GM12878 (cell line): ENCODE results near the gene SWI5. TPM values are rescaled to one million over a fixed set of nuclear protein-coding genes. Genes with fewer than 3 reads are reported as not detected.

Experiments used
- ATAC-seq: fragments of 200-7000 bp; cut with Tn5 transposase; 3 replicates; pipeline ENCODE4 v1.9.1; 2020; ENCODE audit warnings: mild to moderate bottlenecking, moderate library complexity
- BruUV-seq: library from RNA; stranded (reverse); fragments of 400-500 nt; replicated peaks from 2 replicates; lab custom pipeline; 2021; lab: Mats Ljungman, UMichigan
- CTCF ChIA-PET: fragments of 300-600 bp; sonication (Branson Sonifier 250); formaldehyde crosslinking; extraction: SDS; loops from one replicate; lab custom pipeline; 2021; ENCODE audit warnings: inconsistent platforms; lab: Yijun Ruan, JAX
- POLR2A ChIA-PET: fragments of 350-600 bp; formaldehyde crosslinking; extraction: SDS; loops from one replicate; lab custom pipeline; 2021; ENCODE audit warnings: inconsistent platforms; lab: Charles Lee
- RAD21 ChIA-PET: fragments of 300-600 bp; sonication (Branson Sonifier 250); formaldehyde crosslinking; loops from one replicate; lab custom pipeline; 2023; ENCODE audit warnings: antibody characterized with exemption; ENCODE audit not compliant: unreplicated experiment; lab: Charles Lee
- SMC1A ChIA-PET: fragments of 300-600 bp; sonication (Branson Sonifier 250); formaldehyde crosslinking; loops from one replicate; lab custom pipeline; 2023; ENCODE audit not compliant: unreplicated experiment, uncharacterized antibody; lab: Charles Lee
- DNase-seq: peaks from one replicate; pipeline ENCODE4 v3.0.0-alpha.2; 2011; ENCODE audit warnings: low read depth, low spot score
- FAIRE-seq: peaks from 3 replicates; lab custom pipeline; 2011; peaks lifted over from hg19 to GRCh38; lab: Jason Lieb, UNC
- H2AFZ ChIP-seq: 2 replicates; pipeline ENCODE4 v1.6.0; 2011; ENCODE audit warnings: low read depth, low read length, control low read depth; ENCODE audit not compliant: control insufficient read depth
- H3K27ac ChIP-seq: 2 replicates; pipeline ENCODE4 v1.5.1; 2011; ENCODE audit warnings: control low read depth; ENCODE audit not compliant: control insufficient read depth, insufficient read depth
- H3K27me3 ChIP-seq, 2 experiments: replicated peaks in 1 of 2; 2 replicates each; pipeline versions ENCODE4 v1.6.0 to v1.6.1; 2011; ENCODE audit warnings: low read length in 1 of 2; ENCODE audit not compliant: control insufficient read depth in 2 of 2, insufficient read depth in 2 of 2
- H3K36me3 ChIP-seq, 2 experiments: 2 replicates each; pipeline ENCODE4 v1.5.1; 2011; ENCODE audit warnings: low read length in 1 of 2; ENCODE audit not compliant: control insufficient read depth in 2 of 2, insufficient read depth in 2 of 2
- H3K4me1 ChIP-seq: 2 replicates; pipeline ENCODE4 v1.6.1; 2011; ENCODE audit warnings: mild to moderate bottlenecking, low read length, moderate library complexity, mixed read lengths; ENCODE audit not compliant: control insufficient read depth, insufficient read depth
- H3K4me2 ChIP-seq: 2 replicates; pipeline ENCODE4 v1.6.0; 2011; ENCODE audit warnings: control low read depth; ENCODE audit not compliant: control insufficient read depth, insufficient read depth
- H3K4me3 ChIP-seq: fragments of 200-600 bp; sonication (generic); 2 replicates; pipeline ENCODE4 v1.5.1; 2016
- H3K79me2 ChIP-seq: 2 replicates; pipeline ENCODE4 v1.6.0; 2011; ENCODE audit warnings: low read length; ENCODE audit not compliant: control insufficient read depth, insufficient read depth
- H3K9ac ChIP-seq: 2 replicates; pipeline ENCODE4 v1.8.0; 2011; ENCODE audit warnings: low read length, control low read depth, mixed read lengths; ENCODE audit not compliant: control insufficient read depth, insufficient read depth
- H3K9me3 ChIP-seq: replicated peaks from 3 replicates; pipeline ENCODE4 v1.5.1; 2011; ENCODE audit warnings: mild to moderate bottlenecking, low read length; ENCODE audit not compliant: control insufficient read depth, insufficient read depth
- H4K20me1 ChIP-seq: 2 replicates; pipeline ENCODE4 v1.6.0; 2011; ENCODE audit not compliant: control insufficient read depth, insufficient read depth
- ASH2L ChIP-seq: fragments of 300-600, 200-600 bp; sonication (generic); IDR thresholded peaks from 2 replicates; pipeline ENCODE4 v1.6.1; 2017; ENCODE audit warnings: low read depth, mild to moderate bottlenecking, borderline replicate concordance
- CHD2 ChIP-seq: IDR thresholded peaks from 2 replicates; pipeline ENCODE4 v1.6.1; 2011; ENCODE audit warnings: low read depth, low read length, improper control_type of control experiment, borderline replicate concordance
- HDAC2 ChIP-seq: fragments of 200-600 bp; sonication (generic); IDR thresholded peaks from 2 replicates; pipeline ENCODE4 v1.6.1; 2017
- JUNB ChIP-seq: IDR thresholded peaks from 2 replicates; pipeline ENCODE4 v1.6.1; 2016; ENCODE audit warnings: antibody characterized with exemption, mild to moderate bottlenecking
- RB1 ChIP-seq: fragments of 450-650 bp; formaldehyde crosslinking; IDR thresholded peaks from 2 replicates; pipeline ENCODE4 v1.6.1; 2017; ENCODE audit warnings: mild to moderate bottlenecking, borderline replicate concordance
- SPI1 ChIP-seq: IDR thresholded peaks from 2 replicates; pipeline ENCODE4 v1.6.1; 2011; ENCODE audit warnings: low read depth, mild to moderate bottlenecking, low read length, moderate library complexity, borderline replicate concordance; ENCODE audit not compliant: insufficient read depth
- ZBTB40 ChIP-seq: fragments of 450-650 bp; IDR thresholded peaks from 2 replicates; pipeline ENCODE4 v1.6.1; 2016; ENCODE audit warnings: mild to moderate bottlenecking, moderate library complexity, borderline replicate concordance
- WGBS: methylation state at CpG from one replicate; pipeline ENCODE4 v1.1.6; 2016; ENCODE audit warnings: low lambda C conversion rate; ENCODE audit not compliant: insufficient replicate concordance, insufficient coverage; ENCODE audit errors: missing lambda C conversion rate; 5-methylcytosine and 5-hydroxymethylcytosine counted together
- in situ Hi-C: fragments of 300-500 bp; cut with MboI; formaldehyde crosslinking; loops from 9 replicates; pipeline ENCODE4 v1.14.3; 2018; ENCODE audit warnings: mixed read lengths
- intact Hi-C: fragments of 100-400 bp; cut with micrococcal nuclease; formaldehyde crosslinking; loops from one replicate; pipeline ENCODE4 v1.14.2; 2022; ENCODE audit not compliant: unreplicated experiment
- polyA plus RNA-seq, 11 experiments: library from polyadenylated mRNA; depleted of rRNA in 4 of 11; unstranded in 6 of 11; stranded (reverse) in 5 of 11; fragments of >200 nt; fragmentation: Nextera tagmentation in 4 of 11; fragmentation: Illumina TruSeq in 1 of 11; extraction: Ambion mirVana in 4 of 11; extraction: Trizol in 1 of 11; gene quantifications; 1 replicate in 1 of 11; 2 replicates in 10 of 11; pipeline versions ENCODE4 v1.2.1 to v1.2.3, GENCODE V29; 2011 to 2016; ENCODE audit warnings: inconsistent platforms in 2 of 11, missing spikeins in 2 of 11, low read depth in 1 of 11
- total RNA-seq, 4 experiments: library from RNA; depleted of rRNA in 3 of 4; stranded (reverse); fragments of >200 nt in 3 of 4; fragmentation: Illumina TruSeq in 1 of 4; extraction: Trizol in 1 of 4; gene quantifications; 2 replicates each; pipeline versions ENCODE4 v1.2.1 to v1.2.3, GENCODE V29; 2013 to 2021

Gene SWI5
- total and polyA plus RNA-seq, 10 of the 15 experiments (the other 5 are each of a cell fraction or from before 2014, with no cell fraction given), result 13.3 to 36.2 (median 18.1) TPM

DNA sequence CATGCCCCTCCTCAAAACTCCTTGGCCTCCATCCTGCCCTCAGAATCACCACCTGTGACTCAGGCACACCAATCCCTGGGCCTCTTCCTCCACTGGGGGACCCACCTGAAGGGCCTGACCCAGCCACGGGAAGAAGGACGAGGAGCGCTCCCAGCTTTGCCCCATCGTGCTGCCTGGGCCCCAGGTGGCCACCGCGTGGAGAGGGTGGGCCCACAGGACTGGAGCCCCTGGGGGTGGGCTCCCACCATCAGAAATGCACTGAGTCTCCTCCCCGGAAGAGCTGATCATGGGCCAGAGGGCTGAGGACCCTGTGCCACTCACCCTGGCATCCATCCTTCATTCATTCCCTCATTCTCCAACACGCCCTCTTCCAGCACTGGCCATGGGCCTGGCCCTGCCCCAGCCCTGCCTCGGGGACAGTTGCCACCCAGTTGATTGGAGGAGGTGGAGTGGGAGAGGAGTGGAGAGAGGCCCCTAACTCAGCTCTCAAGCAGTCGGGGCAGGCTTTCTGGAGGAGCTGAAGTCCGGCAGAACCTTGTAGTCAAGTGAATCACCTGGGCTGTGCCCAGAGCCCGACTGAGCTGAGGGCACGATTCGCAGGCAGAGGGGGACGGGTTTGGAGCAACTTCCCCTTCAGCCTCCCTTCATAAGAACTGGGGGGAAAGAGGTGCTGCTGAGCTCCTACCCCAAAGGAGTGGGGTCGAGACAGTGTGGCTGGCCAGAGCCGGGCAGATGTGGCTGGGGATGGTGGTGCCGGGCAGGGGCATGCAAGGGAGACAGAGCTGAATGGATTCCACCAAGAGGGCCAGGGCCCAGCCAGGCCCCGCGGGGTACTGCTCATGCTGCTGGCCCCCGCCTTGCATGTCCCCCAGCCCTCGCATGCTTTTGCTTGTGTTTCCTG lies 43.3 kb upstream of the SWI5 start:
- Histone ChIP-seq H4K20me1 (no peaks in the 10 kb centered on the region), H2AFZ (no peak overlapping the region), H3K4me1 (no peaks in the 10 kb centered on the region), H3K4me3 (no peak overlapping the region), H3K9me3 (no peaks in the 10 kb centered on the region), H3K9ac (no peak overlapping the region), H3K4me2 (no peak overlapping the region), H3K79me2 (no peaks in the 10 kb centered on the region), H3K27me3 (peaks cover 0 to 2% of the 10 kb centered on the region in 2 experiments; a peak in 1 of 4 replicates), H3K36me3 (no peaks in the 10 kb centered on the region), H3K27ac (no peak overlapping the region)
- intact Hi-C loops (no loop called here), in situ Hi-C loops (no loop called here)
- ChIA-PET RAD21 (no interaction called here), POLR2A (no interaction called here), SMC1A (no interaction called here), CTCF (interaction anchor here (0.5 kb wide), 1 partner anchor 474 kb away, joined by 4 read pairs; no protein-coding TSS in a partner anchor)
- WGBS, result 55% methylated on average over 22 of the region's 22 CpGs
- no peak for ATAC-seq
- no peak for FAIRE-seq
- TF ChIP-seq ASH2L (no peak), JUNB (no peak), CHD2 (no peak), HDAC2 (no peak), ZBTB40 (no peak), SPI1 (no peak), RB1 (no peak)
- BruUV-seq, result no TSS peak
- no peak for DNase-seq
